NCI-H524 treated with DMSO at 0.1 percent for 48 hours (cell line): ENCODE data around the gene YWHAG.
A peak's percentile ranks its signal among the peaks of the same experiment; 100 is the strongest.
"Not testable (repeated sequence)": the region's sequence is repeated elsewhere in the genome, so short reads cannot be mapped to it uniquely, and the experiment has no call there.

Source experiments
- DNase-seq: peaks from one replicate; lab custom pipeline; 2025; lab: John Stamatoyannopoulos, UW

The YWHAG gene

DNA sequence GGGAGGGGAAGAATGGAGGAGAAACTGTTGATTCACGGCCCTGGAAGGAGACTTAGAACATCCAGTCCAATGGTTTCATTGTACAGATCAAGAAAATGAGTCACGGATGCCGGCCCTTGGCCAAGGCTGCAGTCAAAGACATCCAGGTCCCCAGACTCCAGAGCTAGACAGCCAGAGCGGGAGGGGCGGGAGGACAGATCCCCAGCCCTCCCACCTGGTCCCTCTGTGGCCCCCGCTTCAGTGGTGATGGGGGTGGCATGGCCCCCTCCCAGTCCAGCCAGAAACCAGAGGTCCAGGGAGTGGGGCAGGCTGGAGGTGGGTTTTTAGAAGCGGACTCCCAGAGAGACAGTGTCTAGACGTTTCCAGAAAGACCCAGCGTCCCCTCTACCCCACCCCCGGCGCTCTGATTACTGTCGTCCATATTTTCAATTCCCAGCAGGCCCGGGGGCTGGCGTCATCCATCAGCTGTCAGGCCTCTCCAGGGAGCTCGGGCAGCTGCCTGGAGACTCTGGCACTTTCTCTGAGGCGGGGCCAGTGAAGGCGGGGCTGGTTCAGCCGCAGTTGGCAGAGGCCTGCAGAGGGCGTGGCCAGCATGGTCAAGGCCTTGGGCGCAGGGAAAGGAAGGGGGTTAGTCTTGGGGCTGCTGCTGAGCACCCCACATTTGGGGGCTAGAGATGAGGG lies 64.3 kb downstream of the YWHAG start:
- peak; percentile 41 for DNase-seq

DNA sequence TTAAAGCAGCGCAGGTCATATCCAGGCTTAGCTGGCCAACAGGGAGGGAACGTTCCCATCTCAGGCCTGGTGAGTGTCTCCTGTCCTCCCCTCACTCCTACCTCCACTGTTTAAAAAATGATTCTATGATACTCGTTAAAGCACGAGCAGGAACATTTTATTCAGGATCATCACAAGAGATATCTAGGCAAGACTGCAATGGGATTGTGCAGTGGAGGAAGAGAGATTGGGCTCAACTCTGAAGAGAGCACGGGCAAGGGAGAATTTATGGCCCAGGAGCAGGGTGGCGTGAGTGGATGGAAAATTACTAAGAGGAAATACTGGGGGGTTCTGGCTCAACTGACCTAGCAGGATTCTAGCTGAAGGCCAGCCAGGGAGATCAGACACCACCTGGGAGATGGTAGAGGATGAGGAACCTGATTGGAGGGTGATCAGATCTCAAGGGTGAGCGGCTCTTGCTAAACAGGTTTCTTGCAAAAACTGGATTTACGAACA lies 65.3 kb downstream of the YWHAG start:
- no peak for DNase-seq

GRCh38 chr7:76292911-76293310 lies 65.9 kb downstream of the YWHAG start:
- not testable (repeated sequence) for DNase-seq

DNA sequence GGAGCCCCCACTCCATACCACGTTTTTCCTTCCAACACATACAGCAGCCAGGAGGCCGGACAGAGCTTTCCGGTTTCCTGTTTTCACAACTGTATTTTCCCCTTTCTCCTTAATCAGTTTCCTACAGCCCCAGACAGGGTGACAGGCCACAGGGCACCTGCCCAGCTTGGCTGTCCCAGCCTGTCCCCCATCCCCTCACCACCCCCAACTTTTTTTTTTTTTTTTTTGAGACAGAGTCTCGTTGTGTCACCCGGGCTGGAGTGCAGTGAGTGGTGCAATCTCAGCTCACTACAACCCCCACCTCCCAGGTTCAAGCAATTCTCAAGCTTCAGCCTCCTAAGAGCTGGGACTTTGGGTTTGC lies 66.6 kb downstream of the YWHAG start:
- no peak for DNase-seq

GRCh38 chr7:76291351-76292212 lies 67.2 kb downstream of the YWHAG start:
- no peak for DNase-seq

DNA sequence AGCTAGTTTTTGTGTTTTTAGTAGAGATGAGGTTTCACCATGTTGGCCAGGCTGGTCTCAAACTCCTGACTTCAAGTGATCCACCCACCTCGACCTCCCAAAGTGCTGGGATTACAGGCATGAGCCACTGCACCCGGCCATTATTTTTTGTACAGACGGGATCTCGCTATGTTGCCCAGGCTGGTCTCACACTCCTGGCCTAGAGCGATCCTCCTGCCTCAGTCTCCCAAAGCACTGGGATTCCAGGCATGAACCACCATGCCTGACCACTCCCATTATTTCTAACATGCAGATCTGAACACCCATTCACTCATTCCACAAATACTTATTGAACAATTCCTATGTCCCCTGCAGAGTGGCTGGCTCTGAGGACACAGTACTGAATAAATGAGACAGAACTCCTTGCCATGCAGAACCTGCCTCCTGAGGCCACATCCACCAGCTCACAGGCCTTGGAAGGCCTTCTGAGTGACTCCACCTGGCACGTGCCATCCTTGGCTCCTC lies 67.9 kb downstream of the YWHAG start:
- DNase-seq, result not testable (repeated sequence)

- no peak for DNase-seq
Measured at GRCh38 chr7:76286842-76287403, 71.9 kb downstream of the YWHAG start.

DNA sequence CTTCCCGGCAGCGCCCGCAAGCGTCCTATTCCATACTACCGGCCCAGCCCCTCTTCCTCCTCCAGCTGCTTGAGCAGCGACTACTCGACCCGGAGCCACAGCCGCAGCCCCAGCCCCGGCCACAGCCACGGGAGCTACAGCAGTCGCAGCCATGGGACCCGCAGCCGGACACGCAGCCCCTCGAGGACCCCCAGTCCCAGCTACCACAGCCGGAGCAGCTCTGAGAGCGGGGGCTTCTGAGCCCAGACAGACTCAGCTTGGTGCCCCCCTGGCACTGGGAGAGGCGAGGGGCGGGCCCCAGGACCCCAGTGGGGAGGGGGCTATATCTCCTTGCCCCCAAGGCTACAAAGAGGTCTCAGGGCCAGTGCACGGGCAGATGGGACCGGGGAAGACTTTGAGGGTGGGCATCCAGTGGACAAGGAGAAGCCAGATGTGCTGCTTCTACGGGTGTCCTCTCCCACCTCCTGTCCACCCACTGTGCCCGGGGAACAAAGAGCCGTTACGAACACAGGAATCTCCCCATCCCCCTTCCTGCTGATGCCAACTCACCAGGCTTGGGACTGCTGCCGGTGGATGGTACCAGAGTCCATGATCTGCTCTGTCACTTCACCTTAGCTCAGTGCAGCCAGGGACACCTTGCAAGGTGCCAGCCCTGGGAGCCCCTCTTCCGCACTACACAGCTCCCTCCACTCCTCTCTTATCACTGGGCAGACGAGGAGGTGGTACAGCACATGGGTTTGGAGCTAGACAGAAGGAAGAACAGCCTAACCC lies 73.0 kb downstream of the YWHAG start:
- no peak for DNase-seq

GRCh38 chr7:76283254-76284159 lies 75.3 kb downstream of the YWHAG start:
- no peak for DNase-seq

- DNase-seq, result no peak
Measured at GRCh38 chr7:76282344-76283253, 76.2 kb downstream of the YWHAG start.

DNA sequence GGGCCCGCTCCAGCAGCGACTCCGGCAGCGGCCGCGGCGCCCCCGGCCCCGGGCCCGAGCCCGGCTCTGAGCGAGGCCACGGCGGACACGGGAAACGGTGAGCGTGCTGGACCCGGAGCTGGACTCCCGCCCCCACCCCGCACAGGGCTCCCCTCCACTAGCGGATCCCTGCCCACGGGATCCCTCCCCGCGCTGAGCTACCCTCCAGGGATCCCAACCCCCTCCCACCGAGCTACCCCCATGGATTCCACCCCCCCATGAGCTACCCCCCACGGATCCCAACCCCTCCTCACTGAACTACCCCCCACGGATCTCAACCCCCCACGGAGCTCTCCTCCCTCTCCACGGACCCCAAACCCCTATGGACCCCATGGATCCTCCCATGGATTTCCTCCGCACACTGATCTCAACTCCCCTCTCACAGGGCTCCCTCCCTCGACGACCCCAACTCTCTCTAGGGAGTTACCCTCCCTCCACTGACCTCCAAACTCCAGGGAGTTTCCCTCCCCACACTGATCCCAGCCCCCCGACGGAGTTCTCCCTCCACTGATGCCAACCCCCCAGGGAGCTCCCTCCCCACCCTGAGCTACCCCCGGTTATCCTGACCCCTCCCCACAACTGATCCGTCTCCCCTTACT lies 77.0 kb downstream of the YWHAG start:
- no peak for DNase-seq

- DNase-seq, result no peak
Measured at GRCh38 chr7:76281006-76281705, 77.6 kb downstream of the YWHAG start.

DNA sequence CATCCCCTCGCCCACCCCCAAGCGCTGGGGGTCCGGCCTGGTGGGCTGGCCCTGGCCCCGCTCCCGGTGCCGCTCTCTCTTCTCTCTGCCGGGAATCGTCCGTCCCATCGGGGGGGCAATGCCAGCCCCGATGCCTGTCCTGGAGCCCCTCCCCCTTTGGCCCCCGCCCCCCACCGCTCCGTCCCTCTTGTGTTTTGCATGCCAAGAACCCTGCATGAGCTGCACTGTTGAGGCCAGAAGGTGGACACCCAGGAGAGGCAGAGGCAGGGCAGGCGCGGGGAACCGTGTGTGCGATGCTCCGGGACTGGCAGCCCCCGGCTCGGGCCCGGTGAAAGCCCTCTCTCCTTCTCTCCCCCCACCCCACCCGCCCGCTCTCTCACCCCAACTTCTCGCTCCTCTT lies 78.4 kb downstream of the YWHAG start:
- DNase-seq, result no peak

DNA sequence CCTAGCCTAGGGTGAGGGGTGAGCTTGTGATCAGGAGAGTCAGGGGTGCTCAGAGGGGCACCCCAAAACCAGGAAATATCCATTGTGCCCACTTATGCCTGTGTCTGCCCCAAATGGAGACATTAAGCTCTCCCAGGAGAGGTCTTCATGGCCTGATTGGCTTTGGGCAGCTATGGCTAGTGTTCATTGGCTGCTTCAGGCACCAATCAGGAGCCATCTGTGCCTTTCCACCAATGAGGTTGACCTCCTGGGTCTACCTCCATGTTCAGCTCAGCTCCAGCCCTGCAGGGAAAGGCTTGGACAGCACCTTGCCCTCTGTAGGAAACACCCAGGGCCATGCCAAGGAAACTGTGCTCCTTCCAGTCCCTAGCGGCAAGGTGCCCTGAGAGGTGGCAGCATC lies 80.3 kb downstream of the YWHAG start:
- no peak for DNase-seq
